HG02763 (cell line): Measurements from ENCODE around the gene IPO9.
"Not testable (repeated sequence)": the region's sequence is repeated elsewhere in the genome, so short reads cannot be mapped to it uniquely, and the experiment has no call there.

ENCODE experiments used
- ATAC-seq: cut with Tn5 transposase; IDR thresholded peaks from one replicate; pipeline ENCODE4 v1.9.1; 2021; ENCODE audit warnings: mild to moderate bottlenecking, moderate library complexity; ENCODE audit not compliant: unreplicated experiment

The IPO9 gene

GRCh38 chr1:201900476-201900875, 71.5 kb downstream of the IPO9 start:
- ATAC-seq = no peak

- not testable (repeated sequence) for ATAC-seq
These were observed 72.1 kb downstream of the IPO9 start for GRCh38 chr1:201901036-201901435.

- ATAC-seq = no peak
These were observed 73.2 kb downstream of the IPO9 start for GRCh38 chr1:201902198-201902597.

GRCh38 chr1:201903135-201903534, 74.2 kb downstream of the IPO9 start:
- no peak for ATAC-seq

- ATAC-seq = no peak
These were observed 75.6 kb downstream of the IPO9 start for GRCh38 chr1:201904579-201904978.

GRCh38 chr1:201905234-201905890, 76.4 kb downstream of the IPO9 start:
- ATAC-seq = no peak

- no peak for ATAC-seq
These were observed 77.4 kb downstream of the IPO9 start for GRCh38 chr1:201906336-201906735.

GRCh38 chr1:201907621-201908020, 78.7 kb downstream of the IPO9 start:
- no peak for ATAC-seq

GRCh38 chr1:201911826-201912571, 83.0 kb downstream of the IPO9 start:
- no peak for ATAC-seq

GRCh38 chr1:201912832-201913231, 83.9 kb downstream of the IPO9 start:
- no peak for ATAC-seq

GRCh38 chr1:201914456-201915235, 85.7 kb downstream of the IPO9 start:
- no peak for ATAC-seq

- ATAC-seq = no peak
These were observed 87.8 kb downstream of the IPO9 start for GRCh38 chr1:201916649-201917249.

- ATAC-seq = no peak
These were observed 88.5 kb downstream of the IPO9 start for GRCh38 chr1:201917362-201918033.

- no peak for ATAC-seq
These were observed 89.4 kb downstream of the IPO9 start for GRCh38 chr1:201918343-201918742.

- no peak for ATAC-seq
These were observed 93.1 kb downstream of the IPO9 start for GRCh38 chr1:201921952-201922558.

- ATAC-seq = no peak
These were observed 96.3 kb downstream of the IPO9 start for GRCh38 chr1:201925301-201925567.

GRCh38 chr1:201925981-201926645, 97.2 kb downstream of the IPO9 start:
- no peak for ATAC-seq

- ATAC-seq = no peak
These were observed 99.3 kb downstream of the IPO9 start for GRCh38 chr1:201928266-201928665.

GRCh38 chr1:201930137-201930536, 101.2 kb downstream of the IPO9 start:
- no peak for ATAC-seq

- no peak for ATAC-seq
These were observed 101.8 kb downstream of the IPO9 start for GRCh38 chr1:201930803-201931202.
